GM23248 (cell line): ENCODE data around the gene SNX25.

Source experiments
- EZH2 ChIP-seq: fragments of 200-600 bp; sonication (generic); IDR thresholded peaks from 2 replicates; pipeline ENCODE4 v1.6.1; 2018; ENCODE audit warnings: antibody characterized with exemption, mild to moderate bottlenecking; ENCODE audit not compliant: insufficient read depth, poor library complexity, severe bottlenecking
- EZH2phosphoT487 ChIP-seq: fragments of 200-600 bp; sonication (generic); IDR thresholded peaks from 2 replicates; pipeline ENCODE4 v1.6.1; 2018; ENCODE audit warnings: antibody characterized with exemption, moderate library complexity, mild to moderate bottlenecking, low read depth; ENCODE audit not compliant: insufficient read depth

DNA sequence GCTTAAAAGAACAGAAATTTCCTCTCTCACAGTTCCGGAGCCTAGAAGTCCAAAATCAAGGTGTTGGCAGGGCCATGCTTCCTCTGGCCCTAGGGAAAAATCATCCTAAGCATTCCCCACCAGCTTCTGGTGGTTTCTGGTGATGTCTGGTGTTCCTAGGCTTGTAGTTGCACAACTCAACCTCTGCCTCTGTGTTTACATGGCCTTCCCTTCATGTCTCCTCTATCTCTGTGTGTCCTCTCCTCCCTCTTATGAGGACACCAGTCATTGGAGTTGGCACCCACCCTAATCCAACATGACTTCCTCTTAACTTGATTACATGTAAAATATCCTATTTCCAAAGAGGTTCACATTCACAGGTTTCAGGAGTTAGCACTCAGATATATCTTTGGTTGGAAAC, 170.9 kb downstream of the SNX25 start:
- TF ChIP-seq EZH2 (no peak), EZH2phosphoT487 (no peak)
